ENCODE measurements around the gene C11orf86. TPM values are rescaled to one million over a fixed set of nuclear protein-coding genes. Genes with fewer than 3 reads are reported as not detected.
A peak's percentile ranks its signal among the peaks of the same experiment; 100 is the strongest.

C11orf86 gene
- total RNA-seq, 1 donor from 2014 or later, result not detected

DNA sequence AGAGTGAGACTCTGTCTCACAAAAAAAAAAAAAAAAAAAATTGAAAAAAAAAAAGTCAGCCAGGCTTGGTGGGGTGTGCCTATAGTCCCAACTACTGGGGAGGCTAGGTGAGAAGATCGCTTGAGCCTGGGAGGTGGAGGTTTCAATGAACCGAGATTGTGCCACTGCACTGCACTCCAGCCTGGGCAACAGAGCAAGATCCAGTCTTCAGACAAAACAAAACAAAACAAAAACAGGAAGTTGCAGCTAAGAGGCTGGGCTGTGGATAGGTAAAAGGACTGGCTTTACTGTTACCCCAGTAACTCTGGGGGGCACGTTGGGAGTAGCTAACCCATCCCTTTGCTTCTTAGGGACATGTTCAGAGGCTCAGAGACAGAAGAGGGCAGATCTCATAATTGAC lies 10.6 kb upstream of the C11orf86 start:
- FAIRE-seq, result no peak
- DNase-seq (ENCODE audit: low spot score in 2 of 2), result no peak

DNA sequence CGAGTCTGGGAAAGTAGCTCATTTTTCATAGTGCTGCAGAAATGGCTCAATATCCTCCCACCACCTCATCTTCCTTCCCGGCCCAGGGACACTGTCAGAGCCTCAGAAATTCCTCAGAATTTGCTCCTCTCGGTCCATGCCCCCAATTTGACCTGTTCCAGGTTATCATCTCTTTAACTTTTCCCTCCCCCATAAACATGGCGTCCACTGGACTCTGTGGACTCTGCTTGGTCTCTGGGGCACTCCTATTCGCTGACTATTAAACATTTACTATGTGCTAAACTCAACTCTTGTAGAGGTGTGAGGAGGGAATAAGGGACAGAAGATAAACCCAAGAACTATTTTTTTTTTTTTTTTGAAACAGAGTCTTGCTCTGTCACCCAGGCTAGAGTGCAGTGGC lies 8.8 kb upstream of the C11orf86 start:
- DNase-seq (ENCODE audit: low spot score in 2 of 2) (no peak), FAIRE-seq (no peak)

DNA sequence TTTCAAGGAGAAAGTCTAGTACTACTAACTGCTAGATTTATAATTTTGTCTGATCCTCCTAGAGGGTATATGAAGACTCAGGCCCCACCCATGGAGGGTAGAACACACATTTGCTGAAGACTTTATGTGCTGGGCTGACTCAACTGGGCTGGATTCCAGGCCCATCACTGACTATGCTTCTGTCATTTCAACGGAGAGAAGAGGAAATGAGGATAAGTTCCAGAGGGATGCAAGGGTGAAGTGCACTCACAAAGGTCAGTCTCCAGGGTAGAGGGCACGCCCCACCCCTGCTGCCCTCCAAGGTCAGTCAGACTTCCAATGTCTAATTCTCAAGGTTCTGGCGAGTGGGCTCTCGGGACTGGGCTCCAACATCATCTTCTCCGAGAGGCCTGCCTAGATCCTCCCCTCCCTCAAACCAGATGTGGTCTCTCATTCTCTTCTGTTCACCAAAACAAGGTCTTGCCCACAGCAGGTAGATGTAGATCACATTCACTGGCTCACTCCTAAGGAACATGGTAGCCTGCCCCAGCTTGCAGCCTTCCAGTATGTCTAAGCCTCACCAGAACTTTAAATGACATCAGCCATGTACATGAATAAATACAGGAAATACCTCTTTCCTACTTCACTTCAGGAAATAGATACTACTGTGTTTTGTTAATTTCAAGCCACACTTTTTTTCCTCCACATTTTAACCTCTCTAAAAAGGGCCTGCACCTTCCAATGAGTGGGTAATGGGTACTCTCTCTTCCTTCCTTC lies 7.3 kb upstream of the C11orf86 start:
- DNase-seq (ENCODE audit: low spot score in 2 of 2), result no peak
- FAIRE-seq, result no peak

DNA sequence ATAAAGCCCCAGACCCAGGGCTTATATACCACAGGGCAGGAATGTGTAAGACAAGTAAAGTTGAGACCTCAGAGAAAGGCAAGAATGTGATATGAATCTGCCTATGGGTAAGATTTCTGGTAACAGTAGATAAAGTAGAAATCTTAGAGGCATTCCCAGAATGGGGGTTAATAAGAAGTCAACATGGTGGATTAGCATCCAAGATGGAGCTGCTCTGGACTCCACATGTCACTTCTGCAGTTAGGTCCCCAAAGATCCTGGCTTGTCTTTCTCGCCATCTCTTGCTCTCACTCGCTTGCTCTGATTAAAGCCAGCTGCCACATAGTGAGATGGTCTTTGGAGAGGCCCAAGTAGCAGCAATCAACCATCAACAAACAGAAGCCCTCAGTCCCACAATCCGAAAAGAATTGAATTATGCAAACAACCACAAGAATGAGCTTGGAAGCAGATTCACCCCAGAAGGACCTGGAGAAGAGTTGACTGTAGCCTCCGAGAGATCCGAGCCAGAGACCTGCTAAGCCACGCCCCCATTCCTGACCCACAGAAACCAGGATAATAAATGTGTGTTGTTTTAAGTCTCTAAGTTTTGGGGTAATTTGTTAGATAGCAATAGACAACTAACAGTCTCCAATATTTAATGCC lies 5.4 kb upstream of the C11orf86 start:
- no peak for FAIRE-seq
- DNase-seq (ENCODE audit: low spot score in 2 of 2), result no peak

DNA sequence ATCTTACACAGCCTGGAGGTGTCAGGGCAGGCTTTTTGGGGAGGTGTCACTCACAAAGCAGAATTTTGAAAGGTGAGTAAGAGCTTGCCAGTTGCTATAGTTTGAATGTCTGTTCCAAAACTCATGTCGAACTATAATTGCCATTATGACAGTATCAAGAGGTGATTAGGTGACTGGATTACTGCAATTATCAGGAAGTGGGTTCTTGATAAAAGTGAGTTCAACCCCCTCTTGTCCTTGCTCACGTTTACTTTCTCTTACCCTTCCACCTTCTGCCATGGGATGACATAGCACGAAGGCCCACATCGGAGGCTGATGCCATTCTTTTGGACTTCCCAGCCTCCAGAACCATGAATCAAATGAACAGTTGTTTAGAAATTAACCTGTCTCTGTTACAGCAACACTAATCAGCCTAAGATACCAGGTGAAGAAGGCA lies 4.7 kb upstream of the C11orf86 start:
- DNase-seq (ENCODE audit: low spot score in 2 of 2), result no peak

DNA sequence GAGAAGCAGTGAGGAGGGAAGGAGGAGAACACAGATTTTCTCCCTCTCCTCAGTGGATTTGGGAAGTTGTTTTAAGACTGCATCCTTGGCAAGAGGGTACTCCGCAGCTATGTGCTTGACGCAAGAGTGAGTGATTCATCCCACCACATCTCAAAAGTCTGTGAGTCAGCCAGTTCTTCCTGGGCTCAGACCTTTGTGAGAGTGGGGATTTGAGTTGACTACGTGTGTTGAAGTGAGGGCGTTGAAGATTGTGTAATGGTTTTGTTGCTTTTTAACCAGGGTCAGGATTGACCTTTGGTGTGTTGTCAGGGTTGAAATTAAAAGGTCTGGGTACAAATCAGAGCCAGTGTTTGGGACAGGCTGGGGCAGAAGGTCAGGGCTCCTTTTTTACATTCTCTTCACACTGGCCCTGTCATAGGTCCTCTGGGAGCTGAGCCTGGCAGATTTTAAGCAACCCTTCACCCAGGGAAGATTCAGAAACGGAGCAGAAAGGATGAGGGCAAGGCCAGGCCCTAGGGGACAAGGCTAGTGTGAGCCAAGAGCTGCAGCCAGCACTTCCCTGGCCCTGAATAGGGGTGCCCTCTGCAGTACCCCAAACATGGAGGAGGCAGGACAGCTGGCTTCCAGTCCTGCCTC lies 4.2 kb upstream of the C11orf86 start:
- no peak for DNase-seq (ENCODE audit: low spot score in 2 of 2)
- no peak for FAIRE-seq

More for the DNA sequence above, 4.7 kb upstream of the C11orf86 start:
- FAIRE-seq, result no peak

DNA sequence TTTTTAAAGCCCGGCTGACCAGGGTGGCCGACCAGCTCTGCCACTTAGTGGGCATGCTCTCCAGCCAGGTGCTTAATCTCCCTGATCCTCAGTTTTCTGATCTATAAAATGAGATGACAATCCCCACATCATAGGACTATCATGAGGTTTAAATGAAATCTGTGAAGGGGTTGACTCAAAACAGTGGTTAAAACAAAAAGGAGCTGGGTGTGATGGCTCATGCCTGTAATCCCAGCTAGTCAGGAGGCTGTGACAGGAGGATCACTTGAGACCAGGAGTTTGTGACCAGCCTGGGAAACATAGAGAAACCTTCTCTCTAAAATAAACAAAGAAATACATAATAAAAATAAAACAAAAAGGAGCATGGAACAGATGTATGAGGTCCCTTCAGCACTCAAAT lies 3.6 kb upstream of the C11orf86 start:
- FAIRE-seq (no peak), DNase-seq (ENCODE audit: low spot score in 2 of 2) (no peak)

DNA sequence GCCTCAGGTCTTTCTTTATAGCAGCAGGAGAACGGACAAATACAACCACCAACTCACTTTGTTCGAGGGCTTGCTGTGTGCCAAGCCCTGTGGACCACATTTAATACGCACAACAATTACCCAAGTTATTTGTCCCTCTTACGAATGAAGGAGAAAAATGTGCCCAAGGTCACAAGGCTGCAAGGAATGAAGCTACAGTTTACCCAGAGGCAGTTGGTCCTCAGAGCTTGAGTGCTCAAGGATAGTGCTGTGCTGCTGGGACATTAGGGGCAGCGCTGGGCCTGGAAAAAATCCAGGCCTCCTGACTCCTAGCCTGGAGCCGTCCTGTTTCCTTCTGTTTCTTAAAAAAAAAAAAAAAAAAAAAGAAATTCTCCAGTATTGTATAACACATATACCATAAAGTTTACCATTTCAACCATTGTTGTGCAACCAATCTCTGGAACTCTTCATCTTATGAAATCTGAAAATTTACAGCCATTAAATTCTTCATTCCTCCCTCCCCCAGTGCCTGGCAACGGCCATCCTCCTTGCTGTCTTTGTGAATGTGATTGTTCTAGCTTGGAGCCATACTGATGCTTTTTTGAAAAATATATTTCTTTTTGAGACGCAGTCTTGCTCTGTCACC lies 1.0 kb upstream of the C11orf86 start:
- FAIRE-seq (no peak), DNase-seq (ENCODE audit: low spot score in 2 of 2) (no peak)

DNA sequence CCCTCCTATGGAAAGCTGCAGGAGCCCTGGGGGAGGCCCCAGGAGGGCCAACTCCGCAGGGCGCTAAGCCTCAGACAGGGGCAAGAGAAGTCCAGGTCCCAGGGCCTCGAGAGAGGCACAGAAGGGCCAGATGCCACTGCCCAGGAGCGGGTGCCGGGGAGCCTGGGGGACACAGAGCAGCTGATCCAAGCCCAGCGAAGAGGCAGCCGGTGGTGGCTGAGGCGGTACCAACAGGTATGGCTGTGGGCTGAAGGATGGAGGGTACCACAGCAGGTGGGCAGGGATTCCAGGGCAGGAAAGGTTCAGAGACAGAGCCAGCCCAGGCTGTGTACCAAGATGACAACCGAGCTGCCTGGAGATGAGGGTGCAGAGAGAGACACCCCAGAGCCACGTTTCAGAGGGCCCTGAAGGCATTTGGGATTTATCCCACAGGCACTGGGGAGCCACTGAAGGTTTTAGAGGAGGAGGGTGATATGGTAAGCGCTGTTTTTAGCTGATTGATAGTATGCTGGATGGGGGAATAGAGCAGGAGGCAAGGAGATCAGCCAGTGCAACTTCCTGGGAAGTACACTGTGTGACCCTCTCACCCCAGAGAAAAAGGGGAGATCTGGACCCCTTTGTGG lies 412 bp downstream of the C11orf86 start:
- FAIRE-seq (no peak), DNase-seq (ENCODE audit: low spot score in 2 of 2) (no peak)

DNA sequence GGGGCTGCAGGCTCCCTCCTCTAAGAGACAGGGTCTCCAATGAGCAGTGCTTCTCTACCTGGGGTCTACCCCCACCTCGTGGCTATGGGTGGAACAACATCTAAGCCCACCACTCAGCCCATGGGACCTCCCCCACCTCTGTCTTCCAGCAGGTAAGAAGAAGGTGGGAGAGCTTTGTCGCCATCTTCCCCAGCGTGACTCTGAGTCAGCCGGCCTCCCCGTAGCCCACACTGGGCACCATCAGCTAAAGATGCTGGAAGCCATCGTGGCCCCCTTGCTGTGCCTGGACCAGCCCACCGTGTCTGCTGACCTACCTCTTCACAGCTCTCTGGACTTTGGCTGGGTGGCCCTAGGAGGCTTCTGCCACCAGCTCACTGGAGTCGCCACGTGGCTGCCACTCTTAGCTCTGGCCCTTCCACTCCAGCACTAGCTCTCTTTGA lies 944 bp downstream of the C11orf86 start:
- FAIRE-seq (no peak), DNase-seq (ENCODE audit: low spot score in 2 of 2) (no peak)

DNA sequence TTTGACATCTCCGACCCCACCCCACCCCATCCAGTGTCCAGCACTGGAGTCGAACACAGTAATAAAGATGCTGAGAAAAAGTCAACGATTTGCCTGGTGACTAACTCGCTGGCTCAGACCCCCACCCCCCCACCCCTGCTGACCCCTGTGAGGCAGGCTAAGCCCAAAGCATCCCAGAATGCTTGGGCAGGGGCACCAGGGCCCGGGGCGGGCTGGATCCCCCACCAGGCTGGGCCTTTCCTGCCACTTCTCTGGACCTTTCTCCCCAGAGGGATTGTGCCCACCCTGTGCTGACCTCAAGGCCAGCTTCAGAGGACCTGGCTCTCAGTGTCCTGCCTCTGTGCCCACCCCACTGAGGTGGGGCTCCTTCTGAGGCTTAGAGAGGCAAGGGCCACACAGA lies 1.8 kb downstream of the C11orf86 start:
- no peak for DNase-seq (ENCODE audit: low spot score in 2 of 2)
- FAIRE-seq, result no peak

DNA sequence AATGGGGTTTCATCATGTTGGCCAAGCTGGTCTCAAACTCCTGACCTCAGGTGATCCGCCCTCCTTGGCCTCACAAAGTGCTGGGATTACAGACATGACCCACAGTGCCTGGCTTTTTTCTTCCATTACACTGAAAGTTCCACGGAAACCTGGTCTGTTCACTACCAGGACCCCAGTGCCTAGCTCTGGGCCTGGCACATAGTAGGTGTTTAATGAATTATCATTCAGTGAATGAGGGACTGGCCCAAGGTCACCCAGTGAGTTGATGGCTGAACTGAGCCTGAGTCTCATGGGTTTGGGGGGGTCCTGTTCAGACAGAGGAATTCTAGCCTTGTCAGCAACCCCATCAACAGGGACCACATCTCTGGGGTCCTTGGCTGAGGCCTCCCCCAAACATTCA lies 3.1 kb downstream of the C11orf86 start:
- FAIRE-seq, result no peak
- DNase-seq (ENCODE audit: low spot score in 2 of 2), result no peak

DNA sequence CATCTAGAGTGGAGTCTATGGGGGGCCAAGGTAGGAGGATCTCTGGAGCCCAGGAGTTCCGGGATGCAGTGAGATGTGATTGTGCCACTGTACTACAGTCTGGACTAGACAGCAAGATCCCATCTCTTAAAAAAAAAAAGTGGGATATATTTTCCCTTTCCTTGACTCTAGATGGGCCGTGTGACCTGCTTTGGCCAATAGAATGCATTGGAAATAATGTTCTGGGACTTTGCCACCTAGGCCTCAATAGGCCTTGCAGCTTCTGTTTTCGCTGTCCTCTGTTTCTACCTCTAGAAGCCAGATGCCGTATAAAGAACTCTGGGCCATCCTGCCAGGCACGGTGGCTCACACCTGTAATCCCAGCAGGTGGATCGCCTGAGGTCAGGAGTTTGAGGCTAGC lies 3.6 kb downstream of the C11orf86 start:
- DNase-seq (ENCODE audit: low spot score in 2 of 2), result no peak
- no peak for FAIRE-seq

DNA sequence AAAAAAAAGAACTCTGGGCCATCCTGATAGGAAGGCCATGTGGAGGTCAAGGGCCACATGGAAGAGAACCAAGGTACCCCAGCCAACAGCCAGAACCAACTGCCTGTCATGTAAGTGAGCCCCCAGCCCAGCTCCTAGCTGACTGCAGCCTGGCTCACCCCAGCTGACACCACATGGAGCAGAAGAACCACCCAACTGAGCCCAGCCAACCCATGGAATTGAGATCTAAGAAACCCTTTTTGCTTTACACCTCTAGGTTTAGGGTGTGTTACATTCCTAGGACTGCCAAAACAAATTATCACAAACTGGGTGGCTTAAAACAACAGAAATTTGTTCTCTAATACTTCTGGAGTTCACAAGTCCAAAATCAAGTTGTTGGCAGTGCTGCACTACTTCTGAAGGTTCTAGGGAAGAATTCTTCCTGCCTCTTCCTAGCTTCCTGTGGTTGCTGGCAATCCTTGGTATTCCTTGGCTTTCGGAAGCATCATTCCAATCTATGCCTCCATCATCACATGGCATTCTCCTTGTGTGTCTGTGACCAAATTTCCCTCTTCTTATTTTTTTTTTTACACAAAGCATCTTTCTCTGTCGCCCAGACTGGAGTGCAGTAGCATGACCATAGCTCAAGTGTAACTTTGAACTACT lies 4.4 kb downstream of the C11orf86 start:
- DNase-seq (ENCODE audit: low spot score in 2 of 2), result no peak
- no peak for FAIRE-seq

DNA sequence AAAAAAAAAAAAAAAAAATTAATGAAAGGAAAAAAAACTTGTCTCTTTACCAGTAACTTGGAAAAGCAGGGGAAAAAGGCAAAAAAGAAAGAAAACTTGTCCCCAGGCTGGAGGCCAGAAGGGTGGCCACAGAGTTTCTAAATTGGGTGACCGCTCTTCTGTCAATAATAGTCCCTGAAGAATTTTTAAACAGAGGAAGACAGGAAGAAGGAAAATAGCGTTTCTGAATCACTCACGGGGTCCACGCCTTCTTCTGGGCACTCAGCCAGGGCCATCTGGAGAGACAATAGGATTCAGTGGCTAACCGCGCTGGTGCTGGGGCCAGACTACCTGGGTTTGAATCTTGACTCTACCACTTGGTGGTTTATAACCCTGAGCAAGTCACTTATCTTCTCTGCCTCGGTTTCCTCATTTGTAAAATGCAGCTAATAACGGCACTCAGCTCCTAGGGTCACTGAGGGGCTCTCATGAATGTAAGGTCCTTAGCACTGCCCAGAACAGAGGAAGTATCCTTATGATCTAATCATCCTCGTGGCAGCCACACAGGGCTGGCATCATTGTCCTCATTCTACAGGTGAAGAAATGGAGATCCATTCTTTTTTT lies 7.0 kb downstream of the C11orf86 start:
- FAIRE-seq (no peak), DNase-seq (ENCODE audit: low spot score in 2 of 2) (peak in 1 of 2 donors; percentile 60)

DNA sequence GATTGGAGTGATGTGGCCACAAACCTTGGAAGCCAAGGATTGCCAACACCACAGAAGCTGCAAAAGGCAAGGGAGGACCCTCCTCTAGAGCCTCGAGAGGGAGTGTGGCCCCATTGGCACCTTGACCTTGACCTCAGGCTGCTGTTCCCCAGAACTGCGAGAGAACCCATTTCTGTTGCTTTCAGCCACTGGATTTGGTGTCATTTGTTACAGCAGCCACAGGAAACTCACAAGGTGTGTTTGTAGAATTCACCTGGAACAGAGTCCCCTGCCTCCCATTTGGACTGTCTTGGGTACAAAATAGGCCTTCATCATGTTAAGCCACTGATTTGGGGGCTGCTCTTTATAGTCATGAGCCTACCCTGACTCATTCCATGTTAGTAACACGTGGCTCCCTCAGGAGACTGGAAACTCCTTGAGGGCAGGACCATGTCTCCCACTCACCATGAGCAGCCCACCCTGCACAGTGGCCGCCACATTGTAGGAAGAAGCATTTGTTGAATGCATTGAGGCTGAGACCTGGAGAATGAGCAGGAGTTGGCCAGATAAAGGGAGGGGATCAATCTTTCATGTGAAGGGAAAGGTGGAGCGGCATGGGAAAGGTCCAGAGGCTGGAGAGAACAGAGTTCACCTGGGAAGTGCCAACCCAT lies 8.3 kb downstream of the C11orf86 start:
- no peak for FAIRE-seq
- no peak for DNase-seq (ENCODE audit: low spot score in 2 of 2)

DNA sequence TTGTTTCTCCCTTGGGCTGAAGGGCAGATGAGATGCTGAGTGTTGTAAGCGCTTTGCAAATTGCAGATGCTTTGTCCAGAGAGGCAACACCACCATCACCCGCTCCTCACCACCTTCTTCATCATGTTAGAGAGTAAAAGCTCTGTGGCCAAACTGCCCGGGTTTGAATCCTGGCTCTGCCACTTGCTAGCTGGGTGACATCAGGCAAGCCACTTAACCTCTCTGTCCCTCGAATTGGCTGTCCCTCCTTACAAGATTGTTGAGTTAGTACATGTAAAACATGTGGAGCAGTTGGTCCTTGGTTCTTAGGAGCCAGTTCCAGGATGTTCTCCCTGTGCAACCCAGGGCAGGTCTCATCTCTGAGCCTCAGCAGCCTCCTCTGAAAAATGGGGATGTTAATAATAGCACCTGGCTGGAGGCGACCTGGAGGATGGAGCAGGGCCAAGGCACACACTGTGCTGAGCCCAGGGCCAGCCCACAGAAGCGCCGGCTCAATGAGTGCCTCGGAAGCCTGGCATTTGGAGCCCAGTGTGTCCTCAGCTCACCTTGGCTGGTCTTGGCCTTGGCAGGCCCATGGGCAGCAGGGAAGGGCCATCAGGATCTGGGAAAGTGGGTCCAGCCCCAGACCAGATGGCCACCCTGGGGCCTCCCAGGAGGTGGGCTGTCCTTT lies 10.5 kb downstream of the C11orf86 start:
- FAIRE-seq, result no peak
- DNase-seq (ENCODE audit: low spot score in 2 of 2), result no peak

DNA sequence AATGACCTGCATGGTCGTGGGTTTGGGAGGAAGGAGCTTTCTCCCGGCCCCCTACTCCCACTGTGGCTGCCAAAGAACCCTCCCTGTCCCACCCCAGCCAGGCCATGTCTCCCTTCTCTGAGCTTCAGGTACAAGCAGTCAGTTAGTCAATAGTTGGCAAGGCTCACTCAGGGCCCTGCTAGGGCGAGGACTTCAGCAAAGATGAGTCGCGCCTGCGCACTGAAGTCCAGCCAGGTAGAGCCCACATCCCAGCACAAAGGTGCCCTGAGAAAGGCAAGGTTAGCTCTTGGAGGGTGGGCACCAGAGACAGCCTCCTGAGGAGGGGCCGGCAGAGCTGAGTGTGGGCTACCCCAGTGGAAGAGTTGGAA lies 11.1 kb downstream of the C11orf86 start:
- DNase-seq (ENCODE audit: low spot score in 2 of 2) (no peak), FAIRE-seq (no peak)

DNA sequence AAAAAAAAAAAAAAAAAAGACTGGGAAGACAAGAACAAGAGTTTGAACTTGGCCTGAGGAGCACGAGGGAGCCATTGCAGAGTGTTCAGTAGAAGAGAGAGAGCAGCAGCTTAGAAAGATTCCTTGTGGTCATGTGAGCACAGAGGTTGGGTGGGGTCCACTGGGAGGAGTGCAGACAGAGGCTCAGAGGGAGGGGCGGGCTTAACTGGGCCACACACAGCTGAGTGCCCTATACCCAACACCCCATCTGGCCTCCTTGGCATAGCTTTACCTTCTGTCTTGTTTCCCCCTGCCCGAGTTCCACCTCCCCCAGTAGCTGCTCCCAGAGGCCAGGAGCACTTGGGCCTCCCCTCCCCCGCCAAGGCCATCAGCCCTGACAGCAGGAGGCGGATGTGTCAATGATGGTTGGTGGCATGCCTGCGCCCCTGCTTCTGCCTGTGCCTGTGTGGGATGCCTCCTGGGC lies 12.1 kb downstream of the C11orf86 start:
- DNase-seq (ENCODE audit: low spot score in 2 of 2), result no peak
- FAIRE-seq, result no peak
